NT2/D1 (cell line): Measurements from ENCODE around the gene LIPE.

ENCODE experiments used
- YY1 ChIP-seq: IDR thresholded peaks from 2 replicates; pipeline ENCODE4 v1.6.1; 2011; ENCODE audit not compliant: insufficient read length, insufficient read depth
- ZNF274 ChIP-seq: IDR thresholded peaks from 2 replicates; pipeline ENCODE4 v1.6.1; 2011; ENCODE audit warnings: mild to moderate bottlenecking, low read depth, low read length

- no peak for TF ChIP-seq ZNF274
- TF ChIP-seq YY1 = no peak
These were observed 18.8 kb upstream of the LIPE start for GRCh38 chr19:42445948-42446347.
